NCI-H1417 treated with DMSO at 0.1 percent for 48 hours (cell line): ENCODE results near the gene RBM10.
A peak's percentile ranks its signal among the peaks of the same experiment; 100 is the strongest.

Source experiments
- DNase-seq: peaks from one replicate; lab custom pipeline; 2025; lab: John Stamatoyannopoulos, UW

RBM10 gene

DNA sequence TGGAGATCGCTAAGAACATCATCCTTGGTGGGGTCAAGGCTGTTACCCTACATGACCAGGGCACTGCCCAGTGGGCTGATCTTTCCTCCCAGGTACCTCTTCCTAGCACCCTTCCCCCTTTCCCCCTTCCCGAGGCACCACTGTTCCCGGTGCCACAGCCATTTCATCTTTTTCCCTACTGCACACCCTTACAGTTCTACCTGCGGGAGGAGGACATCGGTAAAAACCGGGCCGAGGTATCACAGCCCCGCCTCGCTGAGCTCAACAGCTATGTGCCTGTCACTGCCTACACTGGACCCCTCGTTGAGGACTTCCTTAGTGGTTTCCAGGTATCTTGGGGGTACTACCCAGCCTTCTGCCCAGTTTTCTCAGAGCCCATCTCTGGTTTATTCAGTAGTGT is 54.3 kb downstream of the RBM10 start:
- no peak for DNase-seq

DNA sequence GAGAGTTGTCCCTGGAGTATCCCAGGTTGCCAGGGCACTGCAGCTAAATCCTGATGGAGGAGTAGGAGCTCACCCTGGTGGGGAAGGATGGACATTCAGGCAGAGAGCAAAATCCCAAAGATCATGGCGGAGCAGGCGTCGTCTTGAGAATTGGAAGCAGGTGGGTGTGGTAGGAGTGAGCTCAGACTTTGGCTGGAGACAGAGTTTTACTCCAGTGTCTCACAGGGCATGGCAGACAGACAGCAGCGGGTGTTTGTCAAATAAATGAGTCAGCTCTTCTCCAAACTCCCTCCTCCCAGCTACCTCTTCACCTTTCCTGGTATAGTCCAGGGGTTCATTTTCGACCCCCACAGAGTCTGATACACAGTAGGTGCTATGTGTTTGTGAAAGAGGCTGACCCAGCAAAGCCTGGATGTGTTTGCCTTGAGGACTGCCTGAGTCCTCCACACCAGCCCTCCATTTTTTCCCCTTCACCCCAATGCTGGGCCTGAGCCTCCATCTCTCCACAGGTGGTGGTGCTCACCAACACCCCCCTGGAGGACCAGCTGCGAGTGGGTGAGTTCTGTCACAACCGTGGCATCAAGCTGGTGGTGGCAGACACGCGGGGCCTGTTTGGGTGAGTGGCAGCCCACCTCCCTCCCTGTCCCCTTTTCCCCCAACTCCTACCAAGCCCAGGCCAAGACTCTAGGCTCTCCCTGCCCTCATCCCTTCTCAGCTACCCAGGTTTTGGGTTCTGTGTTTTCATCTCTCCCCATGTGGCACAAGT is 55.5 kb downstream of the RBM10 start:
- no peak for DNase-seq

DNA sequence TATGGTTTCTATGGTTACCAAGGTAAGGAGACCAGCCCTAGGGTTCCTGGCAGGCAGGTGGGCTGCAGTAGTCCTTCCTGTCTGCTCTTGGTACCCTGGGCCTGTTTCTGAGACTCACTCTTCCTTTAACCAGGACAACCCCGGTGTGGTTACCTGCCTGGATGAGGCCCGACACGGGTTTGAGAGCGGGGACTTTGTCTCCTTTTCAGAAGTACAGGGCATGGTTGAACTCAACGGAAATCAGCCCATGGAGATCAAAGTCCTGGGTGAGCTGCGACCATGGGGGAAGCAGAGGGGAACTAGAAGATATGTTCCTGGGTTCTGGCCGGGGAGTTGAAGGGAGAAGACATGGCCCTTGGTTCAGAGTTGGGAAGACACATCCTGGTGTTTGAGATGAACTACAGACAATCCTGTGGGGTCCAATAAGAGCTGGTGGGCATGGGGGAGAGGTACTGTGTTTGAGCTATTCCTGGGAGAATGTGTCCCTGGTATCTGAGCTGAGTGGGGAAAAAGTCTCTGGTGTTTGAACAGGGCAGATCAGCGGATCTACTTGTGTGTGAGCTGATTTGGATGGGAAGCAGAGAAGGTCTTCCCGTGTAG is 56.4 kb downstream of the RBM10 start:
- no peak for DNase-seq

GRCh38 chrX:47202316-47202715 is 57.3 kb downstream of the RBM10 start:
- DNase-seq: no peak

DNA sequence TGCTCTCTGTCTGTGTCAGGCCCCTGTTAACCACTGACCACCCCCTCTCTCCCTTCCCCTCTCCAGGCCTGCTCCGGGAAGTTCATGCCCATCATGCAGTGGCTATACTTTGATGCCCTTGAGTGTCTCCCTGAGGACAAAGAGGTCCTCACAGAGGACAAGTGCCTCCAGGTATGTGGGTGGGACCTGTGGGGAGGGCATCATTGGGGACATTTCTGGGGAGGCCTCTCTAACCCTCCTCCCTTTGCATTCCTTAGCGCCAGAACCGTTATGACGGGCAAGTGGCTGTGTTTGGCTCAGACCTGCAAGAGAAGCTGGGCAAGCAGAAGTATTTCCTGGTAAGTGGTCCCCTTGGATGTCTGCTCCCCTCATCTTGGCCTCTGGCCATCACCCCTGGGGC is 57.9 kb downstream of the RBM10 start:
- no peak for DNase-seq

DNA sequence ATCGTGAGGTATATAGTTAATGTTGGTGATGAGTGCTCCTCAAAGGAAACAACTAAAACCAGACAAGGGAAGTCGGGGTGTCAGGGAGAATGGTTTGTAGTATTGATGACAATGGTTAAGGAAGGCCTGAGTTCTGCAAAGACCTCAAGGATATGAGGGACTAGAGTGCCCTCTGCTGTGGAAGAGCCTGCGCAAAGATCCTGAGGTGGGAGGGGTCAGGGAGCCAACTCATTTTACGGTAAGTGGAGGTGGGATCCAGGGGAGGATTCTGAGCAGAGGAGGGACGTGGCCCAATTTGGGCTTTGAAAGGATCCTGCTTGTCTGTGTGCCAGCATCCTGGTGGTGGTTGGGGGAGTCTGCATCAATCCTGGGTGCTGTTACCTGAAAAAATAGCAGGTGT is 59.9 kb downstream of the RBM10 start:
- DNase-seq: no peak

DNA sequence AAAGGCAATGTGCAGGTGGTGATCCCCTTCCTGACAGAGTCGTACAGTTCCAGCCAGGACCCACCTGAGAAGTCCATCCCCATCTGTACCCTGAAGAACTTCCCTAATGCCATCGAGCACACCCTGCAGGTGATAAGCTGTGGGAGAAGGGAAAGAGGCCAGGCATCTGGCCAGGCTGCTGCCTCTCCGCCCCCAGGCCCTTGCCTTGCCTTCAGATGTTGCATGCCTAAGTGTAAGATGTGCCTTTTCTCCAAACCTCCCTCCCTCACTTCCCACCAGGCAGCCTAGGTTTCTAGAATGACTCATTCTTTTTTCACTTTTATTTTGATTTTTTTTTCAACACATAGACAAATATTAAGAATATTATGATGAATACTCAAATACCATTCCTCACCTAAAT is 61.3 kb downstream of the RBM10 start:
- no peak for DNase-seq

DNA sequence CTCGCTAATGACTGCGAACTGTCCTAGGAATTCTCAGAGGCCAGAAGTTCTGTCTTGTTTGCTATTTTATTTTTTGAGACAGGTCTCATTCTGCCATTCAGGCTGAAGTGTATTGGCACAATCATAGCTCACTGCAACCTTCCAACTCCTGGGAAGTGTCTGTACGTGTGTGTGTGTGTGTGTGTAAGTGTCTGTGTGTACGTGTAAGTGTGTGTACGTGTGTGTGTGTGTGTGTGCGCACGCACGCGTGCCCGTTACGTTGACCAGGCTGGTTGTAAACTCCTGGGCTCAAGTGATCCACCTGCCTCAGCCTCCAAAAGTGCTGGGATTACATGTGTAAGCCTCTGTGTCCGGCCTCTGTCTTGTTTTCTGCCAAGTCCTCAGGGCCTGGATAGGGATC is 63.1 kb downstream of the RBM10 start:
- no peak for DNase-seq

- no peak for DNase-seq
Measured at GRCh38 chrX:47209508-47210238, 64.7 kb downstream of the RBM10 start.

GRCh38 chrX:47210661-47211425 is 65.8 kb downstream of the RBM10 start:
- no peak for DNase-seq

GRCh38 chrX:47212381-47213293 is 67.6 kb downstream of the RBM10 start:
- no peak for DNase-seq

- DNase-seq: no peak
Measured at GRCh38 chrX:47214435-47215077, 69.5 kb downstream of the RBM10 start.

DNA sequence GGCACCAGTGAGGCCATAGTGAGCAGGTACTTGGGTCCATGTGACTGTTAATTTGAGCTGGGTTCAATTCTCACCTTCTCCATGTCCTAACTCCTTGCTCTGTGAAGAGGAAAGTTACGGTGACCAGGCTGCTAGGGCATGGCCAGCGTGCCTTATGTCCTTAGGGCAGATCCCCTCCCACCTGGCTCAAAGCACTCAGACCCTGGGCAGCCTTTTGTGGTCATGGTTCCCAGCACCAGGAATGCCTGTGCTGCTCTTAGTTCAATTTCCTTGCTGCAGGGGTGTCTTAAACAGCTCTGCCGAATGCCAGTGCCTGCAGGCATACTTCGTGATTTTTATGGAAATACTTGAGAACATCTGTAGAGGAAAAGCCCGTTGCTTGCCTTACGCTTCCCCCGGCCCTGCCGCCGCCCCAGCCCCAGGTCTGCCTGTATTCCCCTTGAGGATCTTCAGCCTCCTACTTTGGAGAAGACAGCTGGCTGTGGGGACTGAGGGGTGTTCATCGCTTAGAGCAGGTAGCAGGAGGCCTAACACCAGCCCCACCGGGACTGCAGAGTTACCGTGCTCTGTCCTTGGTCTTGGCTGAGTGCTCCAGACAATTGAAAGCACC is 70.4 kb downstream of the RBM10 start:
- DNase-seq: no peak

DNA sequence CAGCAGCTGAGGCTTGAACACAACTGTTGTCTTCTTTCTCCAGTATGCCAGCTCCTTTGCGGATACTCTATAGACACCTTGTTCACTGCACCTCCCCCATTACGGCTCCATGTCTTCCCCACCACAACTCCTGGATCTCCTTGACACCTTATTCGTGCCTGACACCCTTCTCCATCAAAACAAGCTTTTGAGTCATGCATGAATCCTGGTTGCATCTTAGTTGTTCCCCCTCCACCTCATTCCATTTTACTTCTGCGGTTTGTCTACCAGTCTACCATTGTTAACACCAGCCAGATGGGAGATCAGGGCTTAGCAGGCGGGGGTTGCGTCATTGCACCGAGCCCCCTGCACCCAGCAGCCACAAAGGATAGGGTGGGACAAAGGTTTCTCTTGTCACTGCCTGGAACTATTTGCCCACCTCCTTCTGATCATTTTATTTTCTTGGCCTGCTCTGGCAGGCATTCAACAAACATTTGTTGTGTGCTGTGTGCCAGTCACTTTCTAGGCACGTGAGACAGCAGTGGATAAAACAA is 71.4 kb downstream of the RBM10 start:
- DNase-seq: no peak

- DNase-seq: no peak
Measured at GRCh38 chrX:47217121-47217851, 72.3 kb downstream of the RBM10 start.

GRCh38 chrX:47217852-47218279 is 72.8 kb downstream of the RBM10 start:
- DNase-seq: peak; percentile 99

DNA sequence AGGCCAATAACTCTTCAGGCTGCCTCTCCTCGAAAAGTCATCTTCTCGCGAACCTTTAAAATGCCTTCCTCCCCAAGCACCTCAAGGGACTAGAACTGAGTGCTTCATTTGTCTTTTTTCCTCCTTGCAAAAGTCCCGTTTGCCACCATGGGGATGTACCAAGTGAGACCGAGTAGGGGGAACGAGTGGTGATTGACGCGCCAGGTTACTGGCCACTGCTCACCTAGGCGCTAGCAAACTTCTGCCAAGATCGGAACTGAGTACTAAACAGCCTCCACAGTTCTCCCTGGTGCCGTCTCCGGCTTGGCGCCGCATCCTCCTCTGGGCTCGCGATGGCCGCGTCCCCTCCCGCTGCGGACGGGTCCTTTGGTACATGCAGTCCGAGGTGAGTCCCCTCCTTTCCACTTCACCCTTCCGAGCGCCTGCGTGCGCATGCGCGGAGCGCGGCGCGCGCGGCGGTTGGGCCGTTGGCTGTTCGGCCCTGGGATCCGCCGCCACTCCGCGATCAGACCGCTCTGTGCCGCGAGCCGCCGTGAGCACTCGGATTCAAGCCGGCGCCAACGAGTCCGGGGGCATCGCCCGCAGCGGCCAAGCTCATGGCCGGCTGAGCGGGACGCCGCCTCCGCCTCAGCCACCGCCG is 73.4 kb downstream of the RBM10 start, which contains the start of gene CDK16:
CDK16 (plus strand) TSS at position 402 of the 640 bp plus-strand sequence. CDS start 4,877 bp downstream, outside the sequence.
- peak; percentile 93 for DNase-seq

- DNase-seq: no peak
Measured at GRCh38 chrX:47218920-47219815, 74.1 kb downstream of the RBM10 start.
